HG03039 (cell line): Measurements from ENCODE around the gene ARRDC4.

Experiments used
- ATAC-seq: cut with Tn5 transposase; IDR thresholded peaks from one replicate; pipeline ENCODE4 v1.9.1; 2021; ENCODE audit warnings: mild to moderate bottlenecking, moderate library complexity; ENCODE audit not compliant: unreplicated experiment

ARRDC4 gene, protein sequence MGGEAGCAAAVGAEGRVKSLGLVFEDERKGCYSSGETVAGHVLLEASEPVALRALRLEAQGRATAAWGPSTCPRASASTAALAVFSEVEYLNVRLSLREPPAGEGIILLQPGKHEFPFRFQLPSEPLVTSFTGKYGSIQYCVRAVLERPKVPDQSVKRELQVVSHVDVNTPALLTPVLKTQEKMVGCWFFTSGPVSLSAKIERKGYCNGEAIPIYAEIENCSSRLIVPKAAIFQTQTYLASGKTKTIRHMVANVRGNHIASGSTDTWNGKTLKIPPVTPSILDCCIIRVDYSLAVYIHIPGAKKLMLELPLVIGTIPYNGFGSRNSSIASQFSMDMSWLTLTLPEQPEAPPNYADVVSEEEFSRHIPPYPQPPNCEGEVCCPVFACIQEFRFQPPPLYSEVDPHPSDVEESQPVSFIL

DNA sequence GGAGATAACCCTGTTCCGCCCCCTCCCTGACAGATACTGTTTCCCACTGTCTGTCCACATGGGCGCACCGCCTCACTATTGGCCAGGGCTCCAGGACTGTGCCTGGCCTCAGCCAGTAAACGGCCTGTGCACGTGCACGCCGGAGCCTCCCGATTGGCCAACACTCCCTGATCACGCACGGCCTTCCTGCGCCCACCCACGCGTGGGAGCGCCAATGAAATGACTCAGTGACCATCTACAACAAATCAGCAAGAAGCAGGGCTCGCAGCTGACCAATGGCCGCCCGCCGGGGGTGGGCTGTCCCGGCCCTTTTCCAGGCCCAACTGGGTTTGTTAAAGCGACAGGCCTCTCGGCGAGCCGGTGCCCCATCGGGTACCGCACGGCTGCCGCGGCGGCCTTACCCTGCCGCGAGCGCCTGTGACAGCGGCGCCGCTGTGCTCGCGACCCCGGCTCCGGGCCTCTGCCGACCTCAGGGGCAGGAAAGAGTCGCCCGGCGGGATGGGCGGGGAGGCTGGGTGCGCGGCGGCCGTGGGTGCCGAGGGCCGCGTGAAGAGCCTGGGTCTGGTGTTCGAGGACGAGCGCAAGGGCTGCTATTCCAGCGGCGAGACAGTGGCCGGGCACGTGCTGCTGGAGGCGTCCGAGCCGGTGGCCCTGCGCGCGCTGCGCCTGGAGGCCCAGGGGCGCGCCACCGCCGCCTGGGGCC, at the start of gene ARRDC4:
ARRDC4 (plus strand) TSS at position 340 of the 703 bp plus-strand sequence; CDS start at position 499, 159 bp downstream.
- ATAC-seq, result peak; percentile 89

DNA sequence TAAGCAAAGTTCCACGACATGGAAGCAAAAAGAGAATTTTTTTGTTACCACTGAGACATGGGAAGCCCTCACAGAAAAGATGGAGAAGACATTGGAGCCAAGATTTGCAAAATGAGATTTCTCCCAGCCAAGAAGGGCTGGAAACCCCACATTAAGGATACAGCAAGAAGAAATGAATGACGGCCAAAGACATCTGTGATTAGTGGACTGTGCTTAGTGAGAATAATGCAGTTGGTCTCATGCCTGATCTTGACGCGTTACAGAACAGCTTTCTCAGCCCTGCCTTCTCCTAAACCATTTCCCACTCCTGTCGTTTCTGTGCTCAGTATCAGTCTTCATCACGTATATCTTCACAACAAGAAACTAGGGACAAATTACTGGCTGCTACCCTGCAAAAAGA, 45.8 kb upstream of the ARRDC4 start:
- ATAC-seq, result no peak

DNA sequence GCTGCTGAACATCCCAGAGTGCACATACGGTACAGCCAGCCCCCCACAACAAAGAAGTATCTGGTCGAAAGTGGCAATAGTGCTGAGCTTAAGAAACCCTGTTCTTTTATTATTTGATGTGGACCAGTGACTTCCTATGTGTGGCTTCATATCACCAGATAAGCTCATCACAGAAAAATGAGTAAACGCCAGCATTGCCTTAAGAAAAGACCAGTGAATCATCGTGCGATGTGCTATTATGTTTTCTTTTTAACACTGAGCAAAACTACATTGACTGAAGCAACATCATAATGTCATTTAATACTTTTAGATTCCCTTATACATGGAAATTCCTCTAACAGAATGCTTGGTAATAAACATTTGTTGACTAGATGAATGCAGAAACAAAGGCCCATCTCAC, 45.2 kb upstream of the ARRDC4 start:
- ATAC-seq, result no peak

DNA sequence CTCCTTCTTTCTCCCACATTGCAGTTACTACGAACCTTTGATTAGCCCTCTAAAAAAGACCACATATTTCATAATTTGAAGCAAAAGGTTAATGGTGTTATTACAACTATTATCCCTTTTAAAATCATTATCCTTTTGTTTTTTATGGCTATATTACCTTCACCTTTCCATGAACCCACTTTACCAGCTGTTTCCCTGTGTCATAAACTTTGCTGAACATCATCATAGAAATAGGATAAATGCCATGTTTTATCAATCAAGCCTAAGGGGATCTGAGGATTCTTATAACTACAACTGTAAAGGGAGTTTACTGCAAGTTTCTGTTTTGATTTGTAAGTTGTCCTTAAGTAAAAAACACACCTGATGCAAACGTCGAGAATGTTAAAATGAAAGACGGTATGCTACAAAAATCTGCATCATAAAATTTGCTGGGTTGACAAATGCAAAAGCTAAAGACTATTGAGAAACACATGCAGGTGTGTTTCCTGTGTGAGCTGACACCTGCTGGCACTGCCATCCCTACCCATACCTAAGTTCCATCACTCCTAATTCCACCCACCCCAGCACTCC, 39.1 kb upstream of the ARRDC4 start:
- no peak for ATAC-seq

DNA sequence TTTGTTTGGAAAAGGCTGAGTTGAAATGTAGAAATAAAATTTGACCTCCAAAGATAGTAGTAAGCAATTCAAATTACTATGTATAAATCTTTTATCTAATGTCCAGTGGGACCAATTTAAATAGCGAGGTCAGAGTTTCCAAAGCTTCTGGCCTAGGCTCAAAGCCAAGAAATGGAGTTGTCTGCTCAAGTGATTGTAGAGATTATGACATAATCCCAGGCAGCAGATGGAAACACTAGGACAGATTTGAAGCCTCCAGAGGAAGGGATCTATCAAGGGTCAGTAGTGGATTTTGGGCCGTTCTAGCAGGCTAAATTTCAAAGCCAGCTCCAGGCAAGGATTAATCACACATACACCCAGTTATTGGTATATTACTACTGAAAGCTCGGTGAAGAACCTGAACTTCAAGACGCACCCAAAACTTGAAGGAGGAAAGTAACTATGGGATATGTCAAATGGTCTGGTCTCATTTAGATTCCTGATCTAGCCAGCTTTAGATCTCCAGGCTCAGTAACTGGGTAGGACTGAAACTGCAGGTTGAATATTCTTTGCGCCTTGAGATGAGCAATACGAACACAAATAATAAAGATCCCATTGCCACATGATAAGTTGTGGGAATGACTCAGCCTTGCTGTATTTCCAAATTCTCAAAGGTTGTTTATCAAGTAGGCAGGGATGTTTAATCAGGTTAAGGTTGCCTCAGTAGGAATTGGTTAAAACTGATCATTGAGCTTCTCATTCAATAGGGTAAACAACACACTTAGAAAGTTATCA, 30.9 kb upstream of the ARRDC4 start:
- ATAC-seq, result no peak

DNA sequence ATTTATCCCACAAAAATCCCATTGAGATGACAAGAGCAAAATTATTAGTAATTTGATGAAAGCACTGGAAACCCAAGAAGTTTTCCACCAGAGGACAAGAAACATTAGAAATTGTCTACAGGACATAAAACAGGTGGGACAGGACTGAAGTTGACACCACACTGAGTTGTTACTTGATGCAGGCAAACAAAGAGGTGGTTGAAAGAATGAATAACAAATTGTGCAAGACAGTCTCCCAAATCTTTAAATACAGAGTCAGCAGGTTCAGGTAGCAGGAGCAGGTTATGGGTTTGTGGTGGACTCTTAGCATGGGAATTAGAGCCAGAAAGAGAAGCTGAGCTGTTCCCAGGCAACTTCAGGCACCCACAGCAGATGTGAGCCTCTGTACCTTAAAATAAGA, 30.3 kb upstream of the ARRDC4 start:
- no peak for ATAC-seq

DNA sequence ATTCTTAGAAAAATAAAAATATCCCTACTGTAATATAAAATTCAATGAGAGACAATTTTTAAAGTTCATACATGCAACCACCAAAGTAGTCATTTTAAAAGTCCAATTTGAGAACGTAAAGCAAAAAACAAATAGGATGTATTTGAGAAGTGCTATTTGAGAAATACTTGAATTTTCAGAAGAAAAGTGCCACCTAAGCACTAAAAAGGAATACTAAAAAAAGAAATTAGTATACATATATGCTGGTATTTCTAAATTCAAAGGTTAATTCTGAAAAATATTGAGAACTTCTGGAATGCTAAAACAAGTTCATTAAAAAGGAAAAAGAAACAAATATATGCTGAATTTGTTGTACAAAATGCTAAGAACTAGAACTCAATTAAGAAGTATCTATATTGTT, 29.2 kb upstream of the ARRDC4 start:
- ATAC-seq, result no peak

DNA sequence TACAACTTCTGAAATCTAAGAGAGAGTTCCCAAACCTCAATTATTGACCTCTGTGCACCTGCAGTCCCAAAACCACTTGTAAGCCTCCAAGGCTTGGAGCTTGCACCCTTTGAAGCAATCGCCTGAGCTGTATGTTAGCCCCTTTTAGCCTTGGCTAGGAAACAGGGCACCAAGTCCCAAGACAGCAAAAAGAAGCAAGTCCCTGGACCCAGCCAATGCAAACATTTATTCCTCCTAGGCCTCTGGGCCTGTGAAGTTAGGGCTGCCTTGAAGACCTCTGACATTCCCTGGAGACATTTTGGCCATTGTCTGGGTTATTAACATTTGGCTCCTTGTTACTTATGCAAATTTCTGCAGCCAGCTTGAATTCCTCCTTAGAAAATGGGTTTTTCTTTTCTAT, 26.9 kb upstream of the ARRDC4 start:
- no peak for ATAC-seq

DNA sequence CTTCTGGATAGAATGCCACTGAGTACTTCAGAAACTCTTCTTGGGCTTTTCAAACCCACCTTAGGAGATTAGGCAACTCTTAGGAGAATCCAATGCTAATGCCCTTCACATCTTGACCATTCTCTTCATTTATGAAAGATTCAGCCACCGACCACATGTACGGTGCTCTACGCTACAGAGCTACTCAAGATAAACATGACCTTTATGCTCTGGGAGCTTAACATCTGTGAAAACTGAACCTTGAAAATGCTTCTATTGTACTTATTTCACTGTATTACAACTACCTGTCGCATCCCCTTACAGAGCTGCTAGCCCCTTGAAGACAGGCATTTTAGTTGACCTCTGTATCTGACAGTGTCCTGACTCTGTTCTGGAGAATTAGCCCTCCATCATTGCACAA, 19.5 kb upstream of the ARRDC4 start:
- ATAC-seq, result no peak

DNA sequence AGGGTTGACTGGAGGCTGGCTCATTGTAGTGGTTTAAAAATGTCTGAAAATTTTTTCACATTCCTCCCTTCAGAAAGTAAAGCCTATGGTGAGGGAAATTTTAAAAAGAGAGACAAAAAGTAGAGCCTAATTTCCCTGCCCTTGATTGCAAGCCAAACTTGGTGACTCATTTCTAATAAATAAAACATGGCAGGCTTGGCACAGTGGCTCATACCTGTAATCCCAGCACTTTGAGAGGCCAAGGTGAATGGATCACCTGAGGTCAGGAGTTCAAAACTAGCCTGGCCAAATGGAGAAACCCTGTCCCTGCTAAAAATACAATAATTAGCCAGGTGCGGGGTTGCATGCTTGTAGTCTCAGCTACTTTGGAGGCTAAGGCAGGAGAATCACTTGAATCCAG, 18.9 kb upstream of the ARRDC4 start:
- ATAC-seq, result no peak

DNA sequence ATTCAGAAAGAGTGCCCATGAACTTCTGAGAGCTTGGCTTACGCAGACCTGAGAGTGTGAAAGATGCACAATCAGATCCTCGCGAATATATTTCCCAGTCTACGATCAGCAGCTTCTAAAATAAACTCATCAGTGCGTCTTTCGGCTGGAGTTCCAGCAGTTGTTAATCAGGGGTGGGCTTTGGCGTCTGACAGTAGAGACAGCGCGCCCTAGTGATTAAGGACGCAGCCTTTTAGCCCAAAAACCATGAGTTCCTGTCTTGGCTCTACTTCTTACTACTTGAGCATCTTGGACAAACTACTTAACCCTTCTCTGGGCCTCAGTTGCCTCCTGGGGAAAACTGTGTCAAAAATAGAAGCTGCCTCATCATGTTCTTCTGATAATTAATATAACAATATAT, 15.8 kb upstream of the ARRDC4 start:
- no peak for ATAC-seq

DNA sequence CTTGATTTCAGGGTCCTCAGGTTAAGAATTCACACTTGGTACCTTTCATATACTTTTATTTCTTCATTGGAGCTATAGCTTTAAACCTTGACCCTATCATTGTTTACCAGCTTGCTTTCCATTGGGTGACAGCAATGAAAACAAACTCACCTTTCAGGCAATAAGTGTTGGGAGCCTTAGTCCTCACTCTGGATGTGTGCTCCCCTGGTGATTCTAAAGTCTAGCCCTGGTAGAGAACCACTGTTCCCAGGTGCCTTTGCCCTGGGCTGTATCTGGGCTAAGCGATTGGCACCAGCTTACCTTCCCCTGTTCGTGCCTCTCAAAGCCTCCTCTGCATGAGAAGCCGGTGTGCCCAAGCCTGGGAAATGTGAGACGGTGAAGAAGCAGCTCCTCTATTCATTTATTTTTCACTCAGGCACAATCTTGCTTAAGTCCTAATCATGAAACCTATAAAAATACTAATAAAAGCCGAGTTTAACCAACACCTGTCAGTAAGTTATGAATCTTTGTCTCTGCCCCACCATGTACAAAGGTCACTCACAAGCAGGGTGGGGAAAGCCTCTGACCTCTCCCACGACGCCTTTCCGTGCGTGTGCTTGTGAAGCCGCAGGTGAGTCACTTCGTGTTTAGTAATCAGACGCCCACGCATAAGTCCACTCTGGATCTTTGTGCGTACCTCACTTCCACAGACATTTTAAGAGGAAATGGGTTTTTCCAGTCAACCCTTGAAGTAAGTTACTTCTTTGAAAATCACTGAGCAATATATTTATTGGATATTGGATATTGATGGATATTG, 12.8 kb upstream of the ARRDC4 start:
- ATAC-seq, result no peak

DNA sequence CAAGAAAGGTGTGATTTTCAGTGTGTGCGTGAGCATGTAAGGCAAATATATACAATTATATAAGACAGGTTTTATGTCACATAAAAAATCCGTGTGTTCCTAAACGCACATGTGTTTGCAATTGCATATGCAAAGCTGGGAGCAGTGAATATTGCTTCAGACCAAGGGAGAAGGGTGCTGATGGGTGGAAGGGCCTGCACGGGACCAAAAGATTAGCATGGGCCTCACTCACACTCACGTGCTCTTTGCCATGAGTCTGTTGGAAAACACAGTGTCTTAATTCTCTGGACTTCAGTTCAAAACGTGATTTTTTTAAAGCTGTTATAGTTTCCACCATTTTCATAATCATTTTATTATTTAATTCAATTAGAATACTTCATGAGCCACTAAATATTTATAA, 7.2 kb upstream of the ARRDC4 start:
- no peak for ATAC-seq

DNA sequence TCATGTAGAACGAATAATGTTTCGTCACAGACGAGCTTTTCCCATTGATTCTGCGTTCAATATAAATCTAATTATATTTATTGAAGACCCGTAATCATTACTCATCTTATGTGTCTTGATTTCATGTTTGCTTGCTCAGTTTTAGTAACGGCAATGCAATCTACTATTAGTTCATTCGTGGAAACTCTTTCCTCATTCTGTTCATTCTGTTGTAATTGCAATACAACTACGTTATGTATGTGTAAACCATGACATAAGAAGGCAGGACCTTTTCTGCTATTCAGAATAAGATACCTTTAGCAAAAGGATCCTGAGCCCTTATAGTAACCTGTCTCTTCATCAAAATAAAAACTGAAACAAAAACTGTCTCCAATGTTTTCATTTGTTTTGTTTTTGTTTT, 6.8 kb upstream of the ARRDC4 start:
- no peak for ATAC-seq

DNA sequence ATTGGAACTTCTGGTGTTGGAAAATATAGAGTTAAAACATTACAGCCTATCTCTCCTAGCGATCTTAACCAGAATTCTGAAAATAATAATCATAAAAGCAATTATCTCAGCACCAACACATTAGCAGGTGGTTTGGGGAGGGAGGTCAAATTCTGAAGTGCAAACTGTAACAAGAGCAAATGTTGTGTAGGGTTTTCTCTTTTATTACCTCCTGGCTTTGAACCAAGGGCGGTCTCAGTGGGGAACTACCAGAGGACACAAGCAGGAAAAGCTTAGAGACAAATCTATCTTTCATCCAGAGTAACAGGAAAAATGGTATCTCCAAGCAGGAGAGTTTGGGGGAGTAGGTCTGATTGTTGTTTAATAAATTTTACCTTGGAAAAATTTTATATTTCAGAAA, 5.5 kb upstream of the ARRDC4 start:
- ATAC-seq, result no peak

DNA sequence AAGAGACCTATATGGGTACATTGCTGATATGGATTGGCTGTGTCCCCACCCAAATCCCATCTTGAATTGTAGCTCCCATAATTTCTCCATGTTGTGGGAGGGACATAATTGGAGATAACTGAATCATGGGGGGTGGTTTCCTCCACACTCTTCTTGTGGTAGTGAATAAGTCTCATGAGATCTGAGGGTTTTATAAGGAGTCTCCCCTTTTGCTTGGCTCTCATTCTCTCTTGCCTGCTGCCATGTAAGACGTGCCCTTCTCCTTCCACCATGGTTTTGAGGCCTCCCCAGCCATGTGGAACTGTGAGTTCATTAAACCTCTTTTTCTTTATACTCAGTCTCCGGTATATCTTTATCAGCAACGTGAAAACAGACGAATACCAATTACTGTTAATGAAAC, 5.0 kb upstream of the ARRDC4 start:
- ATAC-seq, result no peak

DNA sequence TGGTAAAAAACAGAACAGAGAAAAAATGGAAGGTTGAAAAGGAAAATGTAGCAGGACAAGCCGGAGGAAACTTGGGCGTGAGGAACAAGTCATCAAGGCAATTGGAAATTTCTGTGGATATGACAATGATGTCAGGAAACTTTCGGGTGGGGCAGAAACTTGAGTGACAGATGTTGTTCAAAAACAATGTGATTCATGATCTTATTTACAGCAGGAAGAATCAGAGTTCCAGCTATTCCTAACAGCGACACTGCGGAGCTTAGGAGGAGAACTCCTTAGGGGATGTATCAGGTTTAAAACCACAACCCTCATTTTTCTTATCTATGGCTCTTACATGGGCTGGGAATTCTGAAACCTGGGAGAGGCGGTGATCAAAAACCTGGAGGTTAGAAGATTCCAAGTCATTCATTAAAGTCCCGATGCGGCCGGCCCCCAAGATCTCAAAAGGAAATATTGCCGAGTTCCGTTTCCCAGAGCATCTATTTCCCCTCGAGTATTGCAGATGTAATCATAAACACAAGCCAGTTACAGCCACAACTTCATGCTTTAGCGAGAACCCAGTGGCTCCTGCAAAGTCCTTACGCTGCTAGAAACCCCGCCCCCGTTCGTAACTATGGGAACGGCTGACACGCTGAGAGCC, 659 bp upstream of the ARRDC4 start:
- no peak for ATAC-seq

DNA sequence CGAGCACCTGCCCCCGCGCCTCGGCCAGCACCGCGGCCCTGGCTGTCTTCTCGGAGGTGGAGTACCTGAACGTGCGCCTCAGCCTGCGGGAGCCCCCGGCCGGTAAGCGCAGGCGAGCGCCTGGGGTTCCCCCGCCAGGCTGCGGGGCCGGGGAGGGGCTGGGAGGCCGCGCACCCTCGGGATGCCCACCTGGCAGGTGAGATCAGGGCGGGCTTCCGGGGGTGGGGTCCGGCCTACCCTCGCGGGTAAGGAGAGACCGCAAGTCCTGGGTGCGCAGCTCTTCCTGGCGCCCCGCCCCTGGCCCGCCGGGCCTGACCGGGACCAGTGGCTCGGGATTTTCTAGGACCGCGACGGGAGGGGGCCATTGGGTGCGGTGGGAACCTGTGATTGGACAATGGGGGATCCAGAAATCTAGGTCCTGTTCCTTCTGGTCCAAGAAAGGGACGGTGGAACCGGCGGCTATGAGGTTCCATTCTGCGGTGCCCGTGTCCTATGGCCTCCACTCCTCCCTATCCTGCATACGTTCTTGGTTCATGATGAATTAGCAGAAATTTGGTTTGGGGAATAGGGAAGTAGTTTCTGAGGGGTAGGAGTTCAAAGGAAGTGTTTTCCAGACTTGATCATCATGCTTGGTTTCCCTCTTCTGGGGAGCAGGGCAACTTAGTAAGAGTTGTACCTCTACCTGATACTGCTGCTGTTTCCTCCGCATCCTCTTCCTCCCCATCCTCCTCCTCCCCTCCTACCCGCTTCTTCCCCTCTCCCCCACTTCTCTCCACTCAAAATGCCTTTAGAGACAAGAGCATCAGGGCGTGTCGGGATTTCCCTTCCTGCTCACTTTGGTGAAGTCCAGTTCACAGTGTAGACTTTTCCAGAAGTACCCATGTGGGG, 808 bp downstream of the ARRDC4 start:
- no peak for ATAC-seq

DNA sequence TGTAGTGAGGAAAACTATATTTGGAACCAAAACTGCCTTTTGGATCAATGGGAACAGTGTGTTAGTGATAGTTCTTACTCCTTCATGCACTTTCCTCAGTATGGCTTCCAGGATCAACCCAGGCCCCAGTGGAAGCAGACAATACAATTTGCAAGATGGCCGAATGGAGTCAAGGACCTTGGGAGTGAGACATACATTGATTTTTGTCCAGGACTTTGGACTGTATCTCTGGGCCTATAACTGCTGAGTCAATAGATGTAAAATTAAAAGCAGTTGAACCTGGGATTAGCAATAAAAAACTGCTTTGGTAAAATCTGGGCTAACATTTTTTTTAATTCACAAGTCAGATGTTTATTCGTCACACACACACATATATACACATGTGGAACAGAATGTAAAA, 1.8 kb downstream of the ARRDC4 start:
- ATAC-seq, result no peak
